ENCODE results near the gene SEZ6L2.
"Not testable (repeated sequence)": the region's sequence is repeated elsewhere in the genome, so short reads cannot be mapped to it uniquely, and the experiment has no call there.

SEZ6L2 gene

DNA sequence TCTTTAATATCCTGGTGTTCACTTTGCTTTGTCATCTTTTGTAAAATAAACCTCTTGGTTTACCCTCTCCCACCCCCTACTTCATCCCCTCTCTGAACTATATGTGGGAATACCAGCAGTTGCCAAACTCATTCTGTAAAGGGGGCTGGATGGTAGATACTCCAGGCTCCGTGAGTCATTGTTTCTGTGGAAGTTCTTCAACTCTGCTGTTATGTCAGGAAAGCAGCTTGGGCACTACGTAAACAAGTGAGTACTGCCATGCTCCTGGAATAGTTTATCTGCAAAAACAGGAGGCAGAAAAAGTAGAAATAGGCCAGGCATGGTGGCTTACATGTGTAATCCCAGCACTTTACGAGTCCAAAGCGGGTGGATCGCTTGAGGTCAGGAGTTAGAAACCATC lies 61.5 kb downstream of the SEZ6L2 start:
- DNase-seq (ENCODE audit: low read depth) = no peak
- TF ChIP-seq, protein P1, sequence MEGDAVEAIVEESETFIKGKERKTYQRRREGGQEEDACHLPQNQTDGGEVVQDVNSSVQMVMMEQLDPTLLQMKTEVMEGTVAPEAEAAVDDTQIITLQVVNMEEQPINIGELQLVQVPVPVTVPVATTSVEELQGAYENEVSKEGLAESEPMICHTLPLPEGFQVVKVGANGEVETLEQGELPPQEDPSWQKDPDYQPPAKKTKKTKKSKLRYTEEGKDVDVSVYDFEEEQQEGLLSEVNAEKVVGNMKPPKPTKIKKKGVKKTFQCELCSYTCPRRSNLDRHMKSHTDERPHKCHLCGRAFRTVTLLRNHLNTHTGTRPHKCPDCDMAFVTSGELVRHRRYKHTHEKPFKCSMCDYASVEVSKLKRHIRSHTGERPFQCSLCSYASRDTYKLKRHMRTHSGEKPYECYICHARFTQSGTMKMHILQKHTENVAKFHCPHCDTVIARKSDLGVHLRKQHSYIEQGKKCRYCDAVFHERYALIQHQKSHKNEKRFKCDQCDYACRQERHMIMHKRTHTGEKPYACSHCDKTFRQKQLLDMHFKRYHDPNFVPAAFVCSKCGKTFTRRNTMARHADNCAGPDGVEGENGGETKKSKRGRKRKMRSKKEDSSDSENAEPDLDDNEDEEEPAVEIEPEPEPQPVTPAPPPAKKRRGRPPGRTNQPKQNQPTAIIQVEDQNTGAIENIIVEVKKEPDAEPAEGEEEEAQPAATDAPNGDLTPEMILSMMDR (IDR thresholded peaks at IDR 0.05; ENCODE audit: insufficient read depth, low read depth, low read length, missing control alignments) = no peak
- no peak overlapping the region for H3K4me3 ChIP-seq (ENCODE audit: low read depth, low read length)

DNA sequence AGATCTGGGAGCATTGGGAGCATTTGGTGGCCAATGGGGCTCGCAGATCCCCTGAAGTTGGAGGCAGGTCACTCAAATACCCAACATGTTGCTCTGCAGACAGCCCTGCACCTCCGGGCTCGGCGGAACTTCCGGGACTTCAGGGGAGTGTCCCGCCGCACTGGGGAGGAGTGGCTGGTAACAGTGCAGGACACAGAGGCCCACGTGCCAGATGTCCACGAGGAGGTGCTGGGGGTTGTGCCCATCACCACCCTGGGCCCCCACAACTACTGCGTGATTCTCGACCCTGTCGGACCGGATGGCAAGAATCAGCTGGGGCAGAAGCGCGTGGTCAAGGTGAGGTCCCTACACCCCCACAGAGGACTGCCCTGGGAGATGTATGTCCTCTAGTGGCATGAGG lies 62.7 kb downstream of the SEZ6L2 start:
- TF ChIP-seq, protein P1 (IDR thresholded peaks at IDR 0.05; ENCODE audit: insufficient read depth, low read depth, low read length, missing control alignments) = no peak
- no peak overlapping the region for H3K4me3 ChIP-seq (ENCODE audit: low read depth, low read length)
- no peak for DNase-seq (ENCODE audit: low read depth)

GRCh38 chr16:29835926-29836325 lies 63.4 kb downstream of the SEZ6L2 start:
- DNase-seq (ENCODE audit: low read depth) = no peak
- TF ChIP-seq, protein P1 (IDR thresholded peaks at IDR 0.05; ENCODE audit: insufficient read depth, low read depth, low read length, missing control alignments) = no peak
- no peak overlapping the region for H3K4me3 ChIP-seq (ENCODE audit: low read depth, low read length)

- no peak overlapping the region for H3K4me3 ChIP-seq (ENCODE audit: low read depth, low read length)
- DNase-seq (ENCODE audit: low read depth) = no peak
- TF ChIP-seq, protein P1 (IDR thresholded peaks at IDR 0.05; ENCODE audit: insufficient read depth, low read depth, low read length, missing control alignments) = no peak
Observed at GRCh38 chr16:29834079-29834478, 65.3 kb downstream of the SEZ6L2 start.

- not testable (repeated sequence) for H3K4me3 ChIP-seq (ENCODE audit: low read depth, low read length)
Observed at GRCh38 chr16:29833219-29833618, 66.1 kb downstream of the SEZ6L2 start.

GRCh38 chr16:29831490-29831889 lies 67.9 kb downstream of the SEZ6L2 start:
- no peak for DNase-seq (ENCODE audit: low read depth)
- H3K4me3 ChIP-seq (ENCODE audit: low read depth, low read length) = no peak overlapping the region
- TF ChIP-seq, protein P1 (IDR thresholded peaks at IDR 0.05; ENCODE audit: insufficient read depth, low read depth, low read length, missing control alignments) = no peak

More at GRCh38 chr16:29833219-29833618, 66.1 kb downstream of the SEZ6L2 start:
- DNase-seq (ENCODE audit: low read depth) = not testable (repeated sequence)

- TF ChIP-seq, protein P1 (IDR thresholded peaks at IDR 0.05; ENCODE audit: insufficient read depth, low read depth, low read length, missing control alignments) = no peak
- H3K4me3 ChIP-seq (ENCODE audit: low read depth, low read length) = no peak overlapping the region
- no peak for DNase-seq (ENCODE audit: low read depth)
Observed at GRCh38 chr16:29830774-29831173, 68.6 kb downstream of the SEZ6L2 start.
